Measurements from ENCODE around the gene IL6R.

The IL6R gene

DNA sequence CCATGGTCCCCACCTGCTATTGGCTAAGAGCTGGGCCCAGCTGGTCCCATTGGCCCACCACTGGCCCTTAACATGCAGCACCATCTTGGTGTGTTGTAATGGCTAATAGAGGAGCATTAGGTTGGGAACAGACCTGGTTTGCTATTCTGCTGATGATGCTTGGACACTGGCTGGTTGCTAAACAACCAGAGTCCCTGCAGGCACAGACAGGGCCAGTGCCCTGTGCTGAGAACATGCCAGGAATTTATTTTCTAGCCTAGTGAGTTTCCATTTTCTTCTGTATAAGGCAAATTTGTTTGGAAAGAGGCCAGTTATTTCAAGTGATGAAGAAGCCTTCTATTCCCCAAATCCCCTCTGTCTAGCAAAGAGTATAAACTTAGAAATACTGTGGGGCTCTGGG, 53.9 kb downstream of the IL6R start:
- H3K27ac ChIP-seq = no peak overlapping the region
- TF ChIP-seq, protein P1, sequence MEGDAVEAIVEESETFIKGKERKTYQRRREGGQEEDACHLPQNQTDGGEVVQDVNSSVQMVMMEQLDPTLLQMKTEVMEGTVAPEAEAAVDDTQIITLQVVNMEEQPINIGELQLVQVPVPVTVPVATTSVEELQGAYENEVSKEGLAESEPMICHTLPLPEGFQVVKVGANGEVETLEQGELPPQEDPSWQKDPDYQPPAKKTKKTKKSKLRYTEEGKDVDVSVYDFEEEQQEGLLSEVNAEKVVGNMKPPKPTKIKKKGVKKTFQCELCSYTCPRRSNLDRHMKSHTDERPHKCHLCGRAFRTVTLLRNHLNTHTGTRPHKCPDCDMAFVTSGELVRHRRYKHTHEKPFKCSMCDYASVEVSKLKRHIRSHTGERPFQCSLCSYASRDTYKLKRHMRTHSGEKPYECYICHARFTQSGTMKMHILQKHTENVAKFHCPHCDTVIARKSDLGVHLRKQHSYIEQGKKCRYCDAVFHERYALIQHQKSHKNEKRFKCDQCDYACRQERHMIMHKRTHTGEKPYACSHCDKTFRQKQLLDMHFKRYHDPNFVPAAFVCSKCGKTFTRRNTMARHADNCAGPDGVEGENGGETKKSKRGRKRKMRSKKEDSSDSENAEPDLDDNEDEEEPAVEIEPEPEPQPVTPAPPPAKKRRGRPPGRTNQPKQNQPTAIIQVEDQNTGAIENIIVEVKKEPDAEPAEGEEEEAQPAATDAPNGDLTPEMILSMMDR (conservative IDR thresholded peaks at IDR 0.05) = no peak
- no peak for TF ChIP-seq ZFX (IDR thresholded peaks at IDR 0.05)

DNA sequence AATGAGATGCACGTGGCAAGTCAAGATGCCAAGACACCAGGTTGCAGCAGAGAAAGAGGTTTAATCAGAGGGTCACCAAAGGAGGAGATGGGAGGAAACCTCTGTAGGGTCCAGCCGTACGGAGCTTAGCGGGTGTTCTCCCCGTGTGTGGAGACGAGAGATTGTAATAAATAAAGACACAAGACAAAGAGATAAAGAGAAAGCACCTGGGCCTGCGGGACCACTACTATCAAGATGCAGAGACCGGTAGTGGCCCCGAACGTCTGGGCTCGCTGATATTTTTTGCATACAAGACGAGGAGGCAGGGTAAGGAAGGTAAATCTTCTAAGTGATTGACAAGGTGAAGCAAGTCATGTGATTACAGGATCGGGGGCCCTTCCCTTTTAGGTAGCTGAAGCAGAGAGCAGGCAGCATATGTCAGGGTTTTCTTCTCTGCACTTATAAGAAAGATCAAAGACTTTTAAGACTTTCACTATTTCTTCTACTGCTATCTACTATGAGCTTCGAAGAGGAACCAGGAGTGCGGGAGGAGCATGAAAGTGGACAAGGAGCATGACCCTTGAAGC, 55.6 kb downstream of the IL6R start:
- no peak for TF ChIP-seq ZFX (IDR thresholded peaks at IDR 0.05)
- TF ChIP-seq, protein P1 (conservative IDR thresholded peaks at IDR 0.05) = no peak
- H3K27ac ChIP-seq = no peak overlapping the region

DNA sequence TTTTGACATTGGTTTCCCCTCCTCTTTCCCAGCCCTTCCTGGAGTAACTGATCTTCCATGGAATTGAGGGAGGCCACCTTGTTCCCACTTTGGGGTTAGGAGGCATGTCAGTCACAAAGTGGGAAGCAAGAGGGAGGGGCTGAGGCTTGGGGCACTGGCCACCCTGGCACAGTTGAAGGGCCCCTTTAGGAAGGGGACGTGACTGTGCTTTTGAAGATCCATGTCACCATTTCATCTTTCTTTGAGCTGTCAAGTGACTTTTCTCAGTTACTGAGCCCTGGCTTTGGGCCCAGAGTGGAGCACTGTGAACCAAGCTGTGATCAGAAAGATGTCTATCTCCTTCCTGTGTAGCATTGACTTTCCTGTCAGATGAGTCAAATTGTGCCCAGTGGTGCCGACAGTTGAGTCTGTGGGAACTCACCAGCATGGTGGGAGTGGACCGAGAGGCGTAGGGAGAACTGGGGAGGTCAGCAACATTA, 58.4 kb downstream of the IL6R start:
- no peak for TF ChIP-seq ZFX (IDR thresholded peaks at IDR 0.05)
- TF ChIP-seq, protein P1 (conservative IDR thresholded peaks at IDR 0.05) = no peak
- H3K27ac ChIP-seq = peak overlapping the region; percentile 19; the same call in 1 of the 2 replicates

GRCh38 chr1:154465621-154466195, 60.6 kb downstream of the IL6R start:
- TF ChIP-seq, protein P1 (conservative IDR thresholded peaks at IDR 0.05) = no peak
- TF ChIP-seq ZFX (IDR thresholded peaks at IDR 0.05) = no peak
- H3K27ac ChIP-seq = no peak overlapping the region

DNA sequence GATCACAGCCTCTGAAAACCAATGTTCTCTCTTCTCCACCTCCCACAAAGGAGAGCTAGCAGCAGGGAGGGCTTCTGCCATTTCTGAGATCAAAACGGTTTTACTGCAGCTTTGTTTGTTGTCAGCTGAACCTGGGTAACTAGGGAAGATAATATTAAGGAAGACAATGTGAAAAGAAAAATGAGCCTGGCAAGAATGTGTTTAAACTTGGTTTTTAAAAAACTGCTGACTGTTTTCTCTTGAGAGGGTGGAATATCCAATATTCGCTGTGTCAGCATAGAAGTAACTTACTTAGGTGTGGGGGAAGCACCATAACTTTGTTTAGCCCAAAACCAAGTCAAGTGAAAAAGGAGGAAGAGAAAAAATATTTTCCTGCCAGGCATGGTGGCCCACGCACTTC, 61.1 kb downstream of the IL6R start:
- H3K27ac ChIP-seq = no peak overlapping the region
- TF ChIP-seq ZFX (IDR thresholded peaks at IDR 0.05) = no peak
- TF ChIP-seq, protein P1 (conservative IDR thresholded peaks at IDR 0.05) = no peak

DNA sequence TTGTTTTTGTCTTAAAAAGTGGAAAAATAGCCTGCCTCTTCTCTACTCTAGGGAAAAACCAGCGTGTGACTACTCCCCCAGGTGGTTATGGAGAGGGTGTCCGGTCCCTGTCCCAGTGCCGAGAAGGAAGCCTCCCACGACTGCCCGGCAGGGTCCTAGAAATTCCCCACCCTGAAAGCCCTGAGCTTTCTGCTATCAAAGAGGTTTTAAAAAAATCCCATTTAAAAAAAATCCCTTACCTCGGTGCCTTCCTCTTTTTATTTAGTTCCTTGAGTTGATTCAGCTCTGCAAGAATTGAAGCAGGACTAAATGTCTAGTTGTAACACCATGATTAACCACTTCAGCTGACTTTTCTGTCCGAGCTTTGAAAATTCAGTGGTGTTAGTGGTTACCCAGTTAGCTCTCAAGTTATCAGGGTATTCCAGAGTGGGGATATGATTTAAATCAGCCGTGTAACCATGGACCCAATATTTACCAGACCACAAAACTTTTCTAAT, 61.8 kb downstream of the IL6R start:
- H3K27ac ChIP-seq = no peak overlapping the region
- no peak for TF ChIP-seq ZFX (IDR thresholded peaks at IDR 0.05)
- TF ChIP-seq, protein P1 (conservative IDR thresholded peaks at IDR 0.05) = no peak

DNA sequence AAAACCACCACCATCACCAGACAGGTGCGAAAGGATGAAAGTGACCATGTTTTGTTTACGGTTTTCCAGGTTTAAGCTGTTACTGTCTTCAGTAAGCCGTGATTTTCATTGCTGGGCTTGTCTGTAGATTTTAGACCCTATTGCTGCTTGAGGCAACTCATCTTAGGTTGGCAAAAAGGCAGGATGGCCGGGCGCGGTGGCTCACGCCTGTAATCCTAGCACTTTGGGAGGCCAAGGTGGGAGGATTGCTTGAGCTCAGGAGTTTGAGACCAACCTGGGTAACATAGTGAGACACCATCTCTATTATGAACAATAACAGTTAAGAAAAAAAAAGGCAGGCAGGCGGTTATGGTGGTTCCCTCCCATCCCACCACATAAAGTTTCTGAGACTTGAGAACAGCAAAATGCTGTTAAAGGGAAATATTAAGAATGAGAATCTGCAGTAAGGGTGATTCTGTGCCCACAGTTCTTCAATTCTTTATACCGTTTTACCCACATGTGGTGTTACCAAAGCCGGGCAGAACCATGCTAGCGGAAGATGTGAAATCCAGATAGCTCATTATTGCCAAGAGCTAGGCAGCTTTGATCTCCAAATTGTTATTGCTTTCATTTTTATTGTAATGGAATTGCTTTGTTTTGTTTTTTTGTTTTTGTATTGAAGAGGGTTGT, 62.4 kb downstream of the IL6R start:
- no peak for TF ChIP-seq ZFX (IDR thresholded peaks at IDR 0.05)
- TF ChIP-seq, protein P1 (conservative IDR thresholded peaks at IDR 0.05) = no peak
- no peak overlapping the region for H3K27ac ChIP-seq
